Measurements from ENCODE around the gene C1QTNF5. TPM values are rescaled to one million over a fixed set of nuclear protein-coding genes. Genes with fewer than 3 reads are reported as not detected.
"Not testable (repeated sequence)": the region's sequence is repeated elsewhere in the genome, so short reads cannot be mapped to it uniquely, and the experiment has no call there.

Gene C1QTNF5
- total RNA-seq, 1 donor from 2014 or later, result 0.90 TPM

DNA sequence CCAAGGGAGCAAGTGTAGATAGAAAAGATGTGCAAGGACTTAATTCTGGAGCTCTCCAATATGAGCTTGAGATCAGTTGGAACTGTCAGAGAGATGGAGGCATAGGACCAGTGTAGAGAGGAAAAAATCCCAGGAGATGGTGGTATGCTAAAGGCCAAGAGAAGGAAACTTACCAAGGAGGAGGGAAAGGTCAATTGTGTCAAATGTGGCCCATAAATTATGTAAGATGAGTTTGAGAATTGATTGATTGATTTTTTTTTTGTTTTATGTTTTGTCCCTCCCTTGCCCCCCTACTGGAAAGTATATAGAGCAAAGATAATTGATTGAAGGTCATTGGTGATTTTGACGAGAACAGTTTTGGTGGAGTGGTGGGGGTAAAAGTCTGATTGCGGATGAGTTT, 43.6 kb upstream of the C1QTNF5 start:
- Histone ChIP-seq H3K4me2 (no peak overlapping the region), H3F3A (ENCODE audit: low read depth) (peaks cover 19% of the 10 kb centered on the region), H3K9ac (no peak overlapping the region), H4K20me1 (ENCODE audit: low read depth) (no peaks in the 10 kb centered on the region), H2AFZ (replicated peaks) (no peak overlapping the region), H3K4me1 (peaks cover 16% of the 10 kb centered on the region), H3K27me3 (peaks cover 22% of the 10 kb centered on the region), H3K79me2 (ENCODE audit: low read depth) (no peaks in the 10 kb centered on the region), H3K36me3 (no peaks in the 10 kb centered on the region), H3K27ac (no peak overlapping the region), H3K4me3 (no peak overlapping the region), H3K9me3 (ENCODE audit: low read depth) (no peaks in the 10 kb centered on the region)
- H3K27me3 Mint-ChIP-seq (ENCODE audit: insufficient read depth, low read depth), result peaks cover 4% of the 10 kb centered on the region
- H3K4me1 Mint-ChIP-seq, result peaks cover 8% of the 10 kb centered on the region
- H3K9me3 Mint-ChIP-seq, result no peaks in the 10 kb centered on the region
- TF ChIP-seq EZH2 (IDR thresholded peaks at IDR 0.05) (no peak), EZH2phosphoT487 (IDR thresholded peaks at IDR 0.05) (no peak)
- TF ChIP-seq, protein P1, sequence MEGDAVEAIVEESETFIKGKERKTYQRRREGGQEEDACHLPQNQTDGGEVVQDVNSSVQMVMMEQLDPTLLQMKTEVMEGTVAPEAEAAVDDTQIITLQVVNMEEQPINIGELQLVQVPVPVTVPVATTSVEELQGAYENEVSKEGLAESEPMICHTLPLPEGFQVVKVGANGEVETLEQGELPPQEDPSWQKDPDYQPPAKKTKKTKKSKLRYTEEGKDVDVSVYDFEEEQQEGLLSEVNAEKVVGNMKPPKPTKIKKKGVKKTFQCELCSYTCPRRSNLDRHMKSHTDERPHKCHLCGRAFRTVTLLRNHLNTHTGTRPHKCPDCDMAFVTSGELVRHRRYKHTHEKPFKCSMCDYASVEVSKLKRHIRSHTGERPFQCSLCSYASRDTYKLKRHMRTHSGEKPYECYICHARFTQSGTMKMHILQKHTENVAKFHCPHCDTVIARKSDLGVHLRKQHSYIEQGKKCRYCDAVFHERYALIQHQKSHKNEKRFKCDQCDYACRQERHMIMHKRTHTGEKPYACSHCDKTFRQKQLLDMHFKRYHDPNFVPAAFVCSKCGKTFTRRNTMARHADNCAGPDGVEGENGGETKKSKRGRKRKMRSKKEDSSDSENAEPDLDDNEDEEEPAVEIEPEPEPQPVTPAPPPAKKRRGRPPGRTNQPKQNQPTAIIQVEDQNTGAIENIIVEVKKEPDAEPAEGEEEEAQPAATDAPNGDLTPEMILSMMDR (IDR thresholded peaks at IDR 0.05), result no peak
- no peaks in the 10 kb centered on the region for H3K36me3 Mint-ChIP-seq
- DNase-seq (ENCODE audit: low spot score), result no peak
- no peak overlapping the region for H3K27ac Mint-ChIP-seq
- no peak overlapping the region for H3K4me3 Mint-ChIP-seq

DNA sequence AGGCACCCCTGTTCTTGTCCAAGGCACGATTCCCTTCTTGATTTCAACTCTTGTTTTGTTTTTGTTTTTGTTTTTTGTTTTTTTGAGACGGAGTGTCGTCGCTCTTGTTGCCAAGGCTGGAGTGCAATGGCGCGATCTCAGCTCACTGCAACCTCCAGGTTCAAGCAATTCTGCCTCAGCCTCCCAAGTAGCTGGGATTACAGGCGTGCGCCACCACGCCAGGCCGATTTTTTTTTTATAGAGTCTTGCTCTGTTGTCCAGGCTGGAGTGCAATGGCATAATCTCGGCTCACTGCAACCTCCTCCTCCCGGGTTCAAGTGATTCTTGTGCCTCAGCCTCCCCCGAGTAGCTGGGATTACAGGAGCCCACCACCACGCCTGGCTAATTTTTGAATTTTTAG, 41.8 kb upstream of the C1QTNF5 start:
- DNase-seq (ENCODE audit: low spot score); H3K4me3 Mint-ChIP-seq; H2AFZ ChIP-seq (replicated peaks); H3K9me3 ChIP-seq (ENCODE audit: low read depth); H3K36me3 Mint-ChIP-seq; H3K9ac ChIP-seq; H3K27me3 Mint-ChIP-seq (ENCODE audit: insufficient read depth, low read depth); H3K27ac ChIP-seq; H3K27ac Mint-ChIP-seq; H3K9me3 Mint-ChIP-seq; H4K20me1 ChIP-seq (ENCODE audit: low read depth); H3K36me3 ChIP-seq; H3K79me2 ChIP-seq (ENCODE audit: low read depth): not testable (repeated sequence)
- H3K4me3 ChIP-seq, result peak overlapping the region; percentile 57
- H3F3A ChIP-seq (ENCODE audit: low read depth), result peaks cover 37% of the 10 kb centered on the region
- peaks cover 35% of the 10 kb centered on the region for H3K4me1 ChIP-seq
- peaks cover 24% of the 10 kb centered on the region for H3K4me1 Mint-ChIP-seq
- H3K4me2 ChIP-seq, result peak overlapping the region; percentile 91
- H3K27me3 ChIP-seq, result peaks cover 22% of the 10 kb centered on the region

DNA sequence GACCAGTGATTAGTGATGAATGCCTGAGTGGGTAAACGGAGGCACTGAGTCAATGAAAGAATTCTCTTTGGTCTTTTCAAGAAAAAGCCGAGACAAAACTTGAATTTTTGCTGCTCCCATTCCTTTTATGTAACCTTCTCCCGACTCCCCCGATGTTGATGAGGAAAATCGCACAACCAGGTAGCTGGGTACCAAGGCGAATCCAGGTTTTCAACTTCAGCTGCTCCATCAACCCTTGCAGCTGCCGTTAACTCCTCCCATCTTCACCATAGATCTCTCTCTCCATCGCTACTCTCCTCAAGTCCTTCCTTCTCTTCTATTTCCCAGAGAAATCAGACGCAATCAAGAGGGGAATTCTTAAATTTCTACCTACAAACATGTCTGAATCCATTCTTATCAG, 41.4 kb upstream of the C1QTNF5 start:
- H3K27me3 ChIP-seq, result peaks cover 22% of the 10 kb centered on the region

More for the DNA sequence above, 41.4 kb upstream of the C1QTNF5 start:
- Histone ChIP-seq H2AFZ (replicated peaks) (peak overlapping the region; percentile 20), H4K20me1 (ENCODE audit: low read depth) (peaks cover 6% of the 10 kb centered on the region), H3F3A (ENCODE audit: low read depth) (peaks cover 41% of the 10 kb centered on the region), H3K79me2 (ENCODE audit: low read depth) (no peaks in the 10 kb centered on the region), H3K4me2 (peak overlapping the region; percentile 91), H3K9ac (no peak overlapping the region), H3K9me3 (ENCODE audit: low read depth) (no peaks in the 10 kb centered on the region), H3K27ac (no peak overlapping the region), H3K4me1 (peaks cover 39% of the 10 kb centered on the region), H3K36me3 (no peaks in the 10 kb centered on the region), H3K4me3 (peak overlapping the region; percentile 57)
- H3K27ac Mint-ChIP-seq, result no peak overlapping the region
- TF ChIP-seq, protein P1 (IDR thresholded peaks at IDR 0.05), result no peak
- TF ChIP-seq EZH2 (IDR thresholded peaks at IDR 0.05), result no peak
- no peak for TF ChIP-seq EZH2phosphoT487 (IDR thresholded peaks at IDR 0.05)
- no peaks in the 10 kb centered on the region for H3K9me3 Mint-ChIP-seq
- H3K4me1 Mint-ChIP-seq, result peaks cover 24% of the 10 kb centered on the region
- peaks cover 6% of the 10 kb centered on the region for H3K27me3 Mint-ChIP-seq (ENCODE audit: insufficient read depth, low read depth)
- no peak overlapping the region for H3K4me3 Mint-ChIP-seq
- H3K36me3 Mint-ChIP-seq, result no peaks in the 10 kb centered on the region
- DNase-seq (ENCODE audit: low spot score), result no peak
